ENCODE measurements around the gene ANK2. TPM values are rescaled to one million over a fixed set of nuclear protein-coding genes. Genes with fewer than 3 reads are reported as not detected.

ANK2 gene
- total RNA-seq, 4 donors from 2014 or later: 13.7 to 47.4 (median 30.5) TPM

DNA sequence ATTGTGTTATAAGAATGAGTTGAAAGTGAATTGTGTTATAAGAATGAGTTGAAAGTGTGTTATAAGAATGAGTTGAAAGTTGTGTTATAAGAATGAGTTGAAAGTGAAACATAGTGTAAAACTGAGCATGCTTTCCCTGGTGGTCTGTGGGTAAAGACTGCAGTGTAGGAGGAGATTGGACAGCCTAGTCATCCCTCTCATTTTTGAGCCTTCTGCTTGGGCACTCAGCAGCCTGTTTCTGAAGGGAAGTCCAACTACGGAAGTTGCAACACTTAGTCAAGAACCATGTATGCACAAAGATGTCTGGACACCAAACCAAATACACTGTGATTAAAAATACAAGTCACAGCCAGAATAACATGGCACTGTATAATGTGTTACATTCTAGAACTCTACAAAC is 72.6 kb downstream of the ANK2 start:
- no peak overlapping the region for H3K27ac ChIP-seq
- H3K4me1 ChIP-seq: no peaks in the 10 kb centered on the region
- DNase-seq: no peak
- H3K36me3 ChIP-seq: no peaks in the 10 kb centered on the region
- no peaks in the 10 kb centered on the region for H3K27me3 ChIP-seq
- in situ Hi-C loops (cut with MboI; ENCODE audit: low pct_ligation_motif_present in 1 of 4, low pct_unique_long_range_greater_than_20kb in 1 of 4, low sequenced_read_pairs in 3 of 4): no loop called here
- H3K9me3 ChIP-seq: no peaks in the 10 kb centered on the region
- TF ChIP-seq POLR2A (IDR thresholded peaks at IDR 0.05) (no peak), EP300 (IDR thresholded peaks at IDR 0.05; ENCODE audit: low read depth) (no peak), POLR2AphosphoS5 (IDR thresholded peaks at IDR 0.05) (no peak)
- TF ChIP-seq, protein P1, sequence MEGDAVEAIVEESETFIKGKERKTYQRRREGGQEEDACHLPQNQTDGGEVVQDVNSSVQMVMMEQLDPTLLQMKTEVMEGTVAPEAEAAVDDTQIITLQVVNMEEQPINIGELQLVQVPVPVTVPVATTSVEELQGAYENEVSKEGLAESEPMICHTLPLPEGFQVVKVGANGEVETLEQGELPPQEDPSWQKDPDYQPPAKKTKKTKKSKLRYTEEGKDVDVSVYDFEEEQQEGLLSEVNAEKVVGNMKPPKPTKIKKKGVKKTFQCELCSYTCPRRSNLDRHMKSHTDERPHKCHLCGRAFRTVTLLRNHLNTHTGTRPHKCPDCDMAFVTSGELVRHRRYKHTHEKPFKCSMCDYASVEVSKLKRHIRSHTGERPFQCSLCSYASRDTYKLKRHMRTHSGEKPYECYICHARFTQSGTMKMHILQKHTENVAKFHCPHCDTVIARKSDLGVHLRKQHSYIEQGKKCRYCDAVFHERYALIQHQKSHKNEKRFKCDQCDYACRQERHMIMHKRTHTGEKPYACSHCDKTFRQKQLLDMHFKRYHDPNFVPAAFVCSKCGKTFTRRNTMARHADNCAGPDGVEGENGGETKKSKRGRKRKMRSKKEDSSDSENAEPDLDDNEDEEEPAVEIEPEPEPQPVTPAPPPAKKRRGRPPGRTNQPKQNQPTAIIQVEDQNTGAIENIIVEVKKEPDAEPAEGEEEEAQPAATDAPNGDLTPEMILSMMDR (IDR thresholded peaks at IDR 0.05): no peak
- H3K4me3 ChIP-seq: no peak overlapping the region
- WGBS, 2 donors (ENCODE audit: low coverage in 1 of 2): 88 to 100% methylated on average over 1 of the region's 1 CpG
- intact Hi-C loops (cut with DNase I; ENCODE audit: low total_unique reads): no loop called here

DNA sequence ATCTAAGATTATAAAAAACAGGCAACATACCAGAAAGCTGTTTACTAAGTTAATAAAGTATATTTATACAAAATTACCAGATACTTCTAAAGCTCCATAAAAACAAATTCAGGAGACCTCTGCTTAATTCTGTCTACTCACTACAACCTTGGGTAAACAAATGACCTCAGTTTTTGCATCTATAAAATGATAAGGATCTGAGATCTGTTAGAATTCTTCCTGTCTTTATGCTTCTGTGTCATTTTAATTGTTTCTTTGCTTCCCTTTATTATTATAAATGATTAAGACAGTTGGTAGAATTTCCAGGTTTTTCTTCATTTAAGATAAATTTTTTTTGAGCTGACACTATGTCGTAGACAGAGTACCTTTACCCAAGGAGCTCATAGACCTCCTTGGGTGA is 76.0 kb downstream of the ANK2 start:
- intact Hi-C loops (cut with DNase I; ENCODE audit: low total_unique reads): no loop called here

DNA sequence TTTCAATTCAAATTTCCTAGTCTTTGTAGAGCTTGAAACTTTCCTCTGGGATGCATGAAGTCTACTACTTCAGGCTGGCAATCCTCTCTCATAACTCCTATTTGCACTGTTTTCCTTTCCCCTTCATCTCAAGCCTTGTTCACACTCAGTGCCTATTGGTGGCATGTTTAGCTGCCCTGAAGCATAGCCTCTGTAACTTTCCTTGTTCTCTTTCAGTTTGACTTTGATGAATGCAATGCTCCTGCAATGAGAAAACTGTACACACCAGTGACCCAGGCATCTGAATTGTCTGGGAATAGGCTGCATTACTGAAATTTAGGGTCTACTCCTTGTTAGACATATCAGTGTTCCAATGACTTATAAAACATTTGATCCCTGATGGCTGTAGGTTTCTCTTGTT is 81.7 kb downstream of the ANK2 start:
- Histone ChIP-seq H3K36me3 (no peaks in the 10 kb centered on the region), H3K4me3 (no peak overlapping the region), H3K27ac (no peak overlapping the region), H3K4me1 (no peaks in the 10 kb centered on the region), H3K27me3 (no peaks in the 10 kb centered on the region), H3K9me3 (no peaks in the 10 kb centered on the region)
- no peak for DNase-seq
- TF ChIP-seq, protein P1 (IDR thresholded peaks at IDR 0.05): no peak
- no peak for TF ChIP-seq EP300 (IDR thresholded peaks at IDR 0.05; ENCODE audit: low read depth)
- TF ChIP-seq POLR2A (IDR thresholded peaks at IDR 0.05): no peak
- TF ChIP-seq POLR2AphosphoS5 (IDR thresholded peaks at IDR 0.05): no peak
- in situ Hi-C loops (cut with MboI; ENCODE audit: low pct_ligation_motif_present in 1 of 4, low pct_unique_long_range_greater_than_20kb in 1 of 4, low sequenced_read_pairs in 3 of 4): no loop called here
- intact Hi-C loops (cut with DNase I; ENCODE audit: low total_unique reads): no loop called here

More for the DNA sequence above, 76.0 kb downstream of the ANK2 start:
- H3K27me3 ChIP-seq: no peaks in the 10 kb centered on the region
- no peak overlapping the region for H3K4me3 ChIP-seq
- H3K4me1 ChIP-seq: no peaks in the 10 kb centered on the region
- H3K9me3 ChIP-seq: no peaks in the 10 kb centered on the region
- no peak for DNase-seq
- in situ Hi-C loops (cut with MboI; ENCODE audit: low pct_ligation_motif_present in 1 of 4, low pct_unique_long_range_greater_than_20kb in 1 of 4, low sequenced_read_pairs in 3 of 4): no loop called here
- no peak overlapping the region for H3K27ac ChIP-seq
- 45 to 69% methylated on average over 1 of the region's 1 CpG for WGBS, 2 donors (ENCODE audit: low coverage in 1 of 2)
- TF ChIP-seq POLR2A (IDR thresholded peaks at IDR 0.05): no peak
- TF ChIP-seq POLR2AphosphoS5 (IDR thresholded peaks at IDR 0.05): no peak
- TF ChIP-seq, protein P1 (IDR thresholded peaks at IDR 0.05): no peak
- TF ChIP-seq EP300 (IDR thresholded peaks at IDR 0.05; ENCODE audit: low read depth): no peak
- no peaks in the 10 kb centered on the region for H3K36me3 ChIP-seq

DNA sequence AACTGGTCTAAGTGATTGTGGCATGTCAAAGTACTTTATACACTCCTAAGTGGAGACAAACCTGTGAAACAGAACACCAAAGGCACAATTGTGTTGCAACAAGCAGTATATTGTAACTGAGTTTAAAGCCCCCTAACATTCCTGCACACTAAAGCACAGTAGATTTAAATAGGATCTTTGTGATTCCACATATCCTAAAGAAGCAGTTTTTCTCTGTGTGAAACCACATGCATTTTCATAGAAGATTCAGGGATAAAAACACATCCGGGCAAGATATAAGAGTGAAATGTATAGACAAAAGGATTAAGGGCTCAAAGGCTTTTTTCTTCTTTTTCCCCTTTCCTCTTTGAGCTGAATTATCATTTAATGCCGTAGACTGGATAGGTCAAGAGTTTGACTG is 82.2 kb downstream of the ANK2 start:
- Histone ChIP-seq H3K27ac (no peak overlapping the region), H3K4me1 (no peaks in the 10 kb centered on the region), H3K9me3 (no peaks in the 10 kb centered on the region), H3K27me3 (no peaks in the 10 kb centered on the region), H3K4me3 (no peak overlapping the region), H3K36me3 (no peaks in the 10 kb centered on the region)
- TF ChIP-seq POLR2A (IDR thresholded peaks at IDR 0.05) (no peak), EP300 (IDR thresholded peaks at IDR 0.05; ENCODE audit: low read depth) (no peak), POLR2AphosphoS5 (IDR thresholded peaks at IDR 0.05) (no peak)
- TF ChIP-seq, protein P1 (IDR thresholded peaks at IDR 0.05): no peak
- no peak for DNase-seq
- in situ Hi-C loops (cut with MboI; ENCODE audit: low pct_ligation_motif_present in 1 of 4, low pct_unique_long_range_greater_than_20kb in 1 of 4, low sequenced_read_pairs in 3 of 4) (no loop called here), intact Hi-C loops (cut with DNase I; ENCODE audit: low total_unique reads) (no loop called here)
- 79 to 86% methylated on average over 2 of the region's 2 CpGs for WGBS, 2 donors (ENCODE audit: low coverage in 1 of 2)
